Stimulated activated CD4-positive, alpha-beta T cell treated with anti-CD3 and anti-CD28 coated beads, TNF-alpha, amount 100 ng/mL, for 1 hour (primary cell): ENCODE data around the gene CYBRD1.

ENCODE experiments used
- DNase-seq, 3 donors: peaks; one replicate each; pipeline ENCODE4 v3.0.0-alpha.2; 2020; ENCODE audit warnings: low read depth in 3 of 3, low spot score in 1 of 3

The CYBRD1 gene

DNA sequence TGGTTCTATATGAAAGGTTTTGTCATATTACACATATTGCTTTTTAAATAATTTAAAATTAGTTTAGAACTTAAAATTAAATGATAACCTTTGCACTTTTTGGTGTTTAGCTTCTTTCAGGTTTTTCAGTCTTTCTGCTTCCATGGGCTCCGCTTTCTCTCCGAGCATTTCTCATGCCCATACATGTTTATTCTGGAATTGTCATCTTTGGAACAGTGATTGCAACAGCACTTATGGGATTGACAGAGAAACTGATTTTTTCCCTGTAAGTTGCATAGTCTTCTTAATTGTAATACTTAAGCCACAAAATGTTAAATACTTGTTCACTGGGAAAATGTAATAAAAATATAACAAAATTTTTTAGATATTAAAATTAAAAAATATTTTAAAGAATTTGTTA lies 31.0 kb downstream of the CYBRD1 start:
- DNase-seq = no peak

GRCh38 chr2:171553858-171554257 lies 31.6 kb downstream of the CYBRD1 start:
- DNase-seq = no peak

- no peak for DNase-seq
Observed at GRCh38 chr2:171554991-171555615, 32.8 kb downstream of the CYBRD1 start.

- no peak for DNase-seq
Observed at GRCh38 chr2:171557363-171557762, 35.1 kb downstream of the CYBRD1 start.

- DNase-seq = no peak
Observed at GRCh38 chr2:171563301-171563700, 41.0 kb downstream of the CYBRD1 start.

GRCh38 chr2:171564463-171564862 lies 42.2 kb downstream of the CYBRD1 start:
- no peak for DNase-seq

DNA sequence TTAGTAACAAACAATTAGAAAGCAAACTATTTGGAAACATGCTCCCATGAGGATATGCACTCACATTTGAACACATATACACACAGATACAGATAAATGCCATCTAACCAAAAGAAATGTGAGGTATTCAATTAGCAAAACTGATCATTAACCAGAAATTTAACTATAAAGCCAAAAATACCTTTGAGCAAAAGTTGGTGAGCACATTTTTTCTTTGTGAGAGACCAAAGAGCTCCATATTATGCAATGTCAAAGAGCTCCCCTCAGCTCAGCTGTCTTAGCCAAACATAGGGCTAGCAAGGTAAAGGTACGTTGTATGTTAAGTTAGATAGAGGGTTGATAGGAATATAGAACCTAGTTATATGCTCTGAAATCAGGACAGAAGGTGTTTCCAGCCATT lies 43.8 kb downstream of the CYBRD1 start:
- no peak for DNase-seq

DNA sequence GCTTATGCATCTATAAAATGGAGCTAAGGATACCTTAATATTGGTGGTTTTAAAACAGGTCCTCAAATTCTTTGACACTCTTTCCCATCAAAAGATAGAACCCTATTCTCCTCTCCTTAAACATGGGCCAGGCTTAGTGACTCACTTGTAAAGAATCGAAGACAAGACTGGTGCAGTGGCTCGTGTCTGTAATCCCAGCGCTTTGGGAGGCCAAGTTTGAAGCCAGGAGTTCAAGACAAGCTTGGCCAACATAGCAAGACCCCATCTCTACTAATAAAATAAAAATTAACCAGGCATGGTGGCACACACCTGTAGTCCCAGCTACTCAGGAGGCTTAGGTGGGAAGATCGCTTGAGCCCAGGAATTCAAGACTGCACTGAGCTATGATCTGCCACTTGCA lies 44.5 kb downstream of the CYBRD1 start:
- no peak for DNase-seq

DNA sequence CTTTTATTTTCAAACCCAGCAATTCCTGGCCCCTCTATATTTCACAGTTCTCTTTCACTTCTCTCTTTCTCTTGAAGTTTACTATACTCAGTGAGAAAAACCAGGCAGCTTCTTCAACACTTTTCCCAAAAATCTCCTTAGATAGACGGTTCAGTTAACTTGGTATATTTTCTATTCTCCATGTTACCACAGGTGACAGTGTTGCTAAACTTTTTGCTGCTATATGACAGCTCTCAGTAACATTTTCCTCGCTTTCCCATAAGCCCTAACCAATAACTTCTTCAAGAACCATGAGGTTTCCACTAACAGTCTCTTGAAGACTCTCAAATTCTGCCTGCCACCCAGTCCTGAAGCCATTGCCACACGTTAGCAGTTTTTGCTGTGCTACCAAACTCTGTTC lies 45.8 kb downstream of the CYBRD1 start:
- DNase-seq = no peak

DNA sequence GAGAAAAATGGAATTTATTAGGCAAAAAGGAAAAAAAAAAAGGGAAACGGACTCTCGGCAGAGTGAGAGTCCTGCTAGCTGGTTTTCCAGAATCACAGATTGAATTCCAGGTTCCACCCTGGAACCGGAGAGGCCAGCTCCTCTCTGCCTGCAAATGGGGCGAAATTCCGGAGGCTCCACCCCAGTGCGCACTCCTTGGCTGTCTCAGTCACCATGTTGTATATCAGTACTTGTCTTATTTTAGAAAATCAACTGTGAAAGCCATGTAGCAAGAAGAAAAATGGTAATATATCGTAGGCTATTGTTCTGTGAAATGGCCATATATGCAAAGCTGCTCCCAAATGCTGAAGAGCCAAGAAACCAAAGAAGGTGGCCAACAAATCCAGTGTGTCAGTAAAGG lies 49.4 kb downstream of the CYBRD1 start:
- no peak for DNase-seq

- DNase-seq = peak; percentile 40 to 83 (median 66)
Observed at GRCh38 chr2:171574149-171574795, 52.0 kb downstream of the CYBRD1 start.

DNA sequence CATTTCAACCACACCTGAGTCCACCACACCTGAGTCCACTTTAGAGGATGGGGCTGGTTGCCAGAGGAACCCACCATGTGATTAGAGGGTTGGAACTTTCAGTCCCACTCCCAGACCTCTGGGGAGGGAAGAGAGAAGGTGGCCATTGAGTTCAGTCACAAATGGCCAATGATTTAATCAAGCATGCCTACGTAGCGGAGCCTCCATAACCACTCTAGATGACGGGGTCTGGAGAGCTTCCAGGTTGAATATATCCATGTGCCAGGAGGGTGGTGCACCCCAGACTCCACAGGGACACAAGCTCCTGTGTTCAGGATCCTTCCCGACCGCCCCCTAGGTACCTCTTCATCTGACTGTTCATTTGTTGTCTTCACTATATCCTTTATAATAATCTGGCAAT lies 53.3 kb downstream of the CYBRD1 start:
- DNase-seq = no peak

DNA sequence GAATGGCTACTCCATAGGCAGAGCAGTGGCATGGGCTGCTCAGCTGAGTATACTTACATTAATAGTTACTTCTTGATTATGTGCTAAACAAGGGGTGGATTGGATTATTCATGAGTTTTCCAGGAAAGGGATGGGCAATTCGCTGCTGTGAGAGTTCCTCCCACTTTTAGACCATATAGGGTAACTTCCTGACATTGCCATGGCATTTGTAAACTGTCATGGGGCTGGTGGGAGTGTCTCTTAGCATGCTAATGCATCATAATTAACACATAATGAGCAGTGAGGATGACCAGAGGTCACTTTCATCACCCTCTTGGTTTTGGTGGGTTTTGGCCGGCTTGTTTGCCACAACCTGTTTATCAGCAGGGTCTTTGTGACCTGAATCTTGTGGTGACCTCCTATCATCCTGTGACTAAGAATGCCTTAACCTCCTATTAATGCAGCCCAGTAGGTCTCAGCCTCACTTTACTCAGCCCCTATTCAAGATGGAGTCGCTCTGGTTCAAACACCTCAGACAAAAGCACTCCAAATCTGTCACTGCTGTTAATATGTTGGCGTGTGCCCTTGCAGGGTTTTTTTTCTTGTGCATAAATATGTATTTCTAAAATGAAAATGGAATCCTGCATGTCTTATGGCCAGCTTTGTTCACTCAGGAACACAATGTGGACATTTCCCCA lies 56.0 kb downstream of the CYBRD1 start:
- no peak for DNase-seq

DNA sequence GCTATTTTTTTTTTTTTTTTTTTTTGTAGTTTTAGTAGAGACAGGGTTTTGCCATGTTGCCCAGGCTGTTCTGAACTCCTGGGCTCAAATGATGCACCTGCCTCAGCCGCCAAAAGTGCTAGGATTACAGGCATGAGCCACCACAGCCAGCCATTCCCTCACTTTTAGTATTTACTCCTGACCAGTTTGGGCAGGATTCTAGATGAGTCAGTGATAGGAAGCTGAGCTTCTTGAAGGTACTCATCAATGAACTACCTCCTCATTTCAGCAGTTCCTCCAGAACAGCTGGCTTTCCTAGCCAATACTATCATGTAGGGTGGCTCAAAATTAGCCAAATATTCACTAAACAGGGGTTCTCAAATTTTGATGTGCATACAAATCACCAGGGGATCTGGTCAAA lies 57.2 kb downstream of the CYBRD1 start:
- no peak for DNase-seq

DNA sequence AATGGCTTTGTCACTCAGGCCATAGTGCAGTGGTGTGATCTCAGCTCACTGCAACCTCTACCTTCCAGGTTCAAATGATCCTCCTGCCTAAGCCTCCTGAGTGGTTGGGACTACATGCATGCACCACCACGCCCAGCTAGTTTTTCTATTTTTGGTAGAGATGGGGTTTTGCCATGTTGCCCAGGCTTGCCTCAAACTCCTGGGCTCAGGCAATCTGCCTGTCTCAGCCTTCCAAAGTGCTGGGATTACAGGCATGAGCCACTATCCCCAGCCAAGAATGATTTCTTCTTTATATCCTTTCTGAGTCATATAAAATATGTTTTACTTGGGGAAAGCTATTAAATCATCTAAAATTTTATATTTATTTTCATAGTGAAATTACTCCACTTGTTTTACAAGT lies 61.3 kb downstream of the CYBRD1 start:
- no peak for DNase-seq

- DNase-seq = no peak
Observed at GRCh38 chr2:171584001-171584400, 61.7 kb downstream of the CYBRD1 start.

DNA sequence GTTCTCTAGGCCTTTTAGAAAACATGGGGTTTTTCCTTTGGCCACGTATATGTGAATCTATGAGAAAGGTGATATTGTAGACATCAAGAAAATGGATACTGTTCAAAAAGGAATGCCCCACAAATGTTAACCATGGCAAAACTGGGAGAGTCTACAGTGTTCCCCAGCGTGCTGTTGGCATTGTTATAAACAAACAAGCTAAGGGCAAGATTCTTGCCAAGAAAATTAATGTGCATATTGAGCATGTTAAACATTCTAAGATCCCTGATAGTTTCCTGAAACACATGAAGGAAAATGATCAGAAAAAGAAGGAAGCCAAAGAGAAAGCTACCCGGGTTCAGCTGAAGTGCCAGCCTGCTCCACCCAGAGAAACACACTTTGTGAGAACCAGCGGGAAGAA lies 64.9 kb downstream of the CYBRD1 start:
- DNase-seq = no peak

- no peak for DNase-seq
Observed at GRCh38 chr2:171587567-171587966, 65.3 kb downstream of the CYBRD1 start.

- no peak for DNase-seq
Observed at GRCh38 chr2:171590116-171590515, 67.8 kb downstream of the CYBRD1 start.

- DNase-seq = no peak
Observed at GRCh38 chr2:171592036-171592555, 69.8 kb downstream of the CYBRD1 start.

DNA sequence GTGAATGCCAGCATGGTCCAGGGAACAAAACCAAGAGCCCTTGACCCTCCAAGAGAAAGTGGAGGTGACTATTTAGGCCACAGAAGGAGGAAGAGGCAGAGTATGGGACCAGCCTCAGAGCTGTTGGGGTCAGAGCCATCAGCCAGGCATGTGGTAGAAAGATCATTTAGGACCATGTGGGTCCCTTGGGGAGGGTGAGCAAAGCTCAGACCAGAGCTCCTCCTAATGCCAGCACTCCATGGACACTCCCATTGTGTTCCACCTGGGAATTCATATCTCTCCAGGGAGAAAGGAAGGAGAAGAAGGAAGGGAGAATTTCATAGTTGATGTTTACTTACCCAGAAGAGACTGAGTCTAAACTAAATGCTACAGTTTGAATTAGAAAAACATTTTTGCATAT lies 73.2 kb downstream of the CYBRD1 start:
- DNase-seq = no peak

GRCh38 chr2:171595896-171596295 lies 73.6 kb downstream of the CYBRD1 start:
- DNase-seq = no peak
